K562 (cell line): Measurements from ENCODE around the gene TARP.

Experiments used
- CCNT2 ChIP-seq: IDR thresholded peaks from 2 replicates; pipeline ENCODE4 v1.6.1; 2011; ENCODE audit warnings: borderline replicate concordance, low read depth, mild to moderate bottlenecking, moderate library complexity, mixed read lengths, low read length; ENCODE audit not compliant: insufficient read length; ENCODE audit errors: extremely low read depth
- CEBPG ChIP-seq, 3 experiments: fragments of 200-800 bp in 1 of 3; sonication (Bioruptor generic) in 1 of 3; sonication (generic) in 1 of 3; formaldehyde crosslinking in 1 of 3; IDR thresholded peaks in 2 of 3; conservative IDR thresholded peaks in 1 of 3; 2 replicates each; pipeline versions ENCODE4 v1.6.1 to v1.8.0; 2016 to 2022; ENCODE audit warnings: missing compliant biosample characterization in 2 of 3, missing genetic modification characterization in 2 of 3, mild to moderate bottlenecking in 1 of 3, missing genetic modification reagents in 1 of 3
- GABPB1 ChIP-seq: sonication (generic); formaldehyde crosslinking; IDR thresholded peaks from 2 replicates; pipeline ENCODE4 v1.8.0; 2022; ENCODE audit warnings: mild to moderate bottlenecking, missing genetic modification reagents
- TF ChIP-seq, protein P1 (sequence below), 2 experiments: fragments of 450-650 bp in 1 of 2; sonication (generic) in 1 of 2; formaldehyde crosslinking in 1 of 2; IDR thresholded peaks; 2 replicates each; pipeline versions ENCODE4 v1.7.1 to v1.9.0; 2016 to 2022; ENCODE audit warnings: inconsistent platforms in 1 of 2, mild to moderate bottlenecking in 1 of 2, missing genetic modification reagents in 1 of 2

Gene TARP

DNA sequence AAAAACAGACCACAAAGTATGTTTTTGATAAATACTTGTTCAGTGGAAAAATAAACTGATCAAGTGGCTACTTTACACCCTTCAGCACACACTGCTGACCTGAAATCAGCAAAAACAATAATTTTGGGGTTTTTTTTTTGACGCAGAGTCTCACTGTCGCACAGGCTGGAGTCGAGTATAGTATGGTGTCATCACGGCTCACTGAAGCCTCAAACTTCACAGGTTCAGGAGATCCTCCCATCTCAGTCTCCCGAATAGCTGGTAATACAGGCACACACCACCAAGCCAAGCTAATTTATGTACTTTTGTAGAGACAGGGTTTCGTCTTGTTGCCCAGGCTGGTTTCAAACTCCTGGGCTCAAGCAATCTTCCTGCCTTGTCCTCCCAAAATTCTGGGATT, 30.6 kb downstream of the TARP start (continued):
- TF ChIP-seq, protein P1, sequence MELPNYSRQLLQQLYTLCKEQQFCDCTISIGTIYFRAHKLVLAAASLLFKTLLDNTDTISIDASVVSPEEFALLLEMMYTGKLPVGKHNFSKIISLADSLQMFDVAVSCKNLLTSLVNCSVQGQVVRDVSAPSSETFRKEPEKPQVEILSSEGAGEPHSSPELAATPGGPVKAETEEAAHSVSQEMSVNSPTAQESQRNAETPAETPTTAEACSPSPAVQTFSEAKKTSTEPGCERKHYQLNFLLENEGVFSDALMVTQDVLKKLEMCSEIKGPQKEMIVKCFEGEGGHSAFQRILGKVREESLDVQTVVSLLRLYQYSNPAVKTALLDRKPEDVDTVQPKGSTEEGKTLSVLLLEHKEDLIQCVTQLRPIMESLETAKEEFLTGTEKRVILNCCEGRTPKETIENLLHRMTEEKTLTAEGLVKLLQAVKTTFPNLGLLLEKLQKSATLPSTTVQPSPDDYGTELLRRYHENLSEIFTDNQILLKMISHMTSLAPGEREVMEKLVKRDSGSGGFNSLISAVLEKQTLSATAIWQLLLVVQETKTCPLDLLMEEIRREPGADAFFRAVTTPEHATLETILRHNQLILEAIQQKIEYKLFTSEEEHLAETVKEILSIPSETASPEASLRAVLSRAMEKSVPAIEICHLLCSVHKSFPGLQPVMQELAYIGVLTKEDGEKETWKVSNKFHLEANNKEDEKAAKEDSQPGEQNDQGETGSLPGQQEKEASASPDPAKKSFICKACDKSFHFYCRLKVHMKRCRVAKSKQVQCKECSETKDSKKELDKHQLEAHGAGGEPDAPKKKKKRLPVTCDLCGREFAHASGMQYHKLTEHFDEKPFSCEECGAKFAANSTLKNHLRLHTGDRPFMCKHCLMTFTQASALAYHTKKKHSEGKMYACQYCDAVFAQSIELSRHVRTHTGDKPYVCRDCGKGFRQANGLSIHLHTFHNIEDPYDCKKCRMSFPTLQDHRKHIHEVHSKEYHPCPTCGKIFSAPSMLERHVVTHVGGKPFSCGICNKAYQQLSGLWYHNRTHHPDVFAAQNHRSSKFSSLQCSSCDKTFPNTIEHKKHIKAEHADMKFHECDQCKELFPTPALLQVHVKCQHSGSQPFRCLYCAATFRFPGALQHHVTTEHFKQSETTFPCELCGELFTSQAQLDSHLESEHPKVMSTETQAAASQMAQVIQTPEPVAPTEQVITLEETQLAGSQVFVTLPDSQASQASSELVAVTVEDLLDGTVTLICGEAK (IDR thresholded peaks at IDR 0.05) = no peak
- TF ChIP-seq, protein P1 (CRISPR knock-in tag; IDR thresholded peaks at IDR 0.05) = no peak
- TF ChIP-seq GABPB1 (CRISPR knock-in tag) (no peak), CEBPG (CRISPR knock-in tag; IDR thresholded peaks at IDR 0.05) (no peak), CEBPG (tag; conservative IDR thresholded peaks at IDR 0.05 in 1 of 2, IDR thresholded peaks at IDR 0.05 in 1 of 2) (no peak), CCNT2 (no peak)
- TF ChIP-seq, all 486 proteins: peak for 0
